HG03457 (cell line): ENCODE results near the gene RAPGEF2.
"Not testable (repeated sequence)": the region's sequence is repeated elsewhere in the genome, so short reads cannot be mapped to it uniquely, and the experiment has no call there.

Experiments
- ATAC-seq: cut with Tn5 transposase; IDR thresholded peaks from one replicate; pipeline ENCODE4 v1.9.1; 2021; ENCODE audit warnings: moderate number of reproducible peaks; ENCODE audit not compliant: unreplicated experiment

The RAPGEF2 gene, protein sequence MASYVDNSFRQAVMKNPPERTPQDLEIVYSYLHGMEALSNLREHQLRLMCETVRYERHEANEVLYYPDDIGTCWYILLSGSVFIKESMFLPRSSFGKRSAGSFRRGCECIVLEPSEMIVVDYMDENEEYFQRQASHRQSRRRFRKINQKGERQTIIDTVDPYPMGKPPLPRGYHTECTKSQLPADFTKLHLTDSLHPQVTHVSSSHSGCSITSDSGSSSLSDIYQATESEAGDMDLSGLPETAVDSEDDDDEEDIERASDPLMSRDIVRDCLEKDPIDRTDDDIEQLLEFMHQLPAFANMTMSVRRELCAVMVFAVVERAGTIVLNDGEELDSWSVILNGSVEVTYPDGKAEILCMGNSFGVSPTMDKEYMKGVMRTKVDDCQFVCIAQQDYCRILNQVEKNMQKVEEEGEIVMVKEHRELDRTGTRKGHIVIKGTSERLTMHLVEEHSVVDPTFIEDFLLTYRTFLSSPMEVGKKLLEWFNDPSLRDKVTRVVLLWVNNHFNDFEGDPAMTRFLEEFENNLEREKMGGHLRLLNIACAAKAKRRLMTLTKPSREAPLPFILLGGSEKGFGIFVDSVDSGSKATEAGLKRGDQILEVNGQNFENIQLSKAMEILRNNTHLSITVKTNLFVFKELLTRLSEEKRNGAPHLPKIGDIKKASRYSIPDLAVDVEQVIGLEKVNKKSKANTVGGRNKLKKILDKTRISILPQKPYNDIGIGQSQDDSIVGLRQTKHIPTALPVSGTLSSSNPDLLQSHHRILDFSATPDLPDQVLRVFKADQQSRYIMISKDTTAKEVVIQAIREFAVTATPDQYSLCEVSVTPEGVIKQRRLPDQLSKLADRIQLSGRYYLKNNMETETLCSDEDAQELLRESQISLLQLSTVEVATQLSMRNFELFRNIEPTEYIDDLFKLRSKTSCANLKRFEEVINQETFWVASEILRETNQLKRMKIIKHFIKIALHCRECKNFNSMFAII (N-terminal part only)

DNA sequence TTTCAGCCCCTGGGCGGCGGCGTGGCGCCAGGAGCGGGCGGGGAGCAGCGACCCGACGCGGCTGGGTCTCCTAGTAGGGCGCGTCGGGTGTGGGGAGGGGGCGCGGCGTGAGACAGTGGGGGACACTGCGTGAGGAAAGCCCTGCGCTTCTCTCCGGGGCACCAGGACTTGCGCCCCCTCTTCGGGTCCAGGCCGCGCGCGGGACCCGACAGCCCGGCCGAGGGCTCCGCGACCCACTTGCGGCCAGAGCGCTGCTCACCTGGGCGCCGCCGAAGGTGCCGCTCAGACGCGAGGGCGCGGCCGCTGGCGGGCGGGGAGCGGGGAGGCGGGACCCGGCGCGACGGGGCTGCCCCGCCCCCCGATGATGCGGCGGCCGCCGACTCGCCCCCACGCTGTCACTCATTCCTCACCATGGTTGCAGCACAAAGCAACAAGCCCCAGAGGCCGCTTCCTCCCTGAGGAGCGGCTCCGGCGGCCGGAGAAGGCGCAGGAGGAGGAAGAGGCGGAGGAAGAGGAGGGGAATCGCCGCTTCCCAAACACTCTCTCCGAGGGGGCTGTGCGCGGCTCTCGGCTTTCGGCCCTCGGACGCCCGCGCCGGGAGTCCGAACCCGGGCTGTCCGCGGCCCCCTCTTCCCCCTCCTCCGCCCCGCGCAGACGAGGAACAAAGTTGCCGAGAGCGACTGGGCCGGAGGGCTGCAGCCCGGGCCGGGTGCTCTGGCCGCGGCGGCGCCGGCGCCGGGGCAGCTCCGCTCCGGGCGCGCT lies at the start of gene RAPGEF2:
TSS of gene RAPGEF2 (plus strand) at position 458 of the 762 bp plus-strand sequence. CDS start 1,084 bp downstream, outside the sequence.
- peak; percentile 70 for ATAC-seq

DNA sequence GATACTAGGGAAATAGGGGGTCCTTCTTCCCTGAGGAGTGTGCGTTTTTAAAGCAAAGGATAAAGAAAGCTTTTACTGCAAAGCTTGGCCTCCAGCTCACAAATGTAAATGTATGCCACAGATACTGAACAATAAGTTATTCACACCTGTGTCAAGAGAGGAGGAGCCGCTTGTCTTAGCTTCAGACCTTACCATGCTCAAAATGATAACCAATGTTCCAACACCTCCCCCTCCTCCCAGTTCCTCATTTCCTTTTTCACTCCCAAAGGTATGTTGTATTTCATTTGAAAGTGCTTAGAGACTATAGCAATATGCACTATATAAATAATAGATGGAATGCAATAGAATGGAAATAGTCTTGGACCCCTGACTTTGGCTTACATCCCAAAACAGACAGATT lies 47.0 kb upstream of the RAPGEF2 start:
- ATAC-seq, result no peak

DNA sequence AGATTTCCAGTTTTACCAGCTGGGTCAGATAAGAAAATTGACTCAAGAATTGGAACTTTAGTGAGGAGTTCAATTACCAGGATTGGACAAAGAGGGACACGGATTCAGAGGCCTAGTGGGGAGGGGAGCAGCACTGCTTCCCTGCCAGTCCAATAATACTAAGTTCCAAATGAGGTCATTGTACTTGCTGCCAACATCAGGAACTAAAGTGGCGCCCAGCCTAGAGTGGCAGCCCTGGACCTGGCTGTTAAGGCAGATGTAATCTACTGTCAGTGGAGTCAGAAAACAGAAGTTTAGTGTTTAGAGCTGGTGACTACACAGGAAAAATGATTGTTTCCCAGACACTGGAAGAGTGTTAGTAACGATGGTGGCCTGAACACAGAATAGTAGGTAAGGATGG lies 42.7 kb upstream of the RAPGEF2 start:
- ATAC-seq, result no peak

DNA sequence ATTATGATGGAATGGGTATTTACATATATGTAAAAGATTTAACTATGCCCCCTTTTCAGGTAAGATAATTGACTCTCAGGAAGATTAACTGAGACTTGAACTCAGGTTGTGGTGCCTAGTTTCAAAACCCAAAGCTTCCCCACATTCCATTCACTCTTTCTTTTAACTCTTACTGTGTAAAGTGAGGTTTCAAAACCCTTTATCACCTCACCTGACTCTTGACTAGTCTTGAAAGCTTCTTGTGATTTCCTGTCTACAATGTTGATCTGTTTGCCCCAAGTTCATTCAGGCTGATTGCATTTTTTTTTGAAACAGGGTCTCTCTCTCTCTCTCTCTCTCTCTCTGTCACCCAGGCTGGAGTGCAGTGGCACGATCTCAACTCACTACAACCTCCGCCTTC lies 40.5 kb upstream of the RAPGEF2 start:
- ATAC-seq, result no peak

DNA sequence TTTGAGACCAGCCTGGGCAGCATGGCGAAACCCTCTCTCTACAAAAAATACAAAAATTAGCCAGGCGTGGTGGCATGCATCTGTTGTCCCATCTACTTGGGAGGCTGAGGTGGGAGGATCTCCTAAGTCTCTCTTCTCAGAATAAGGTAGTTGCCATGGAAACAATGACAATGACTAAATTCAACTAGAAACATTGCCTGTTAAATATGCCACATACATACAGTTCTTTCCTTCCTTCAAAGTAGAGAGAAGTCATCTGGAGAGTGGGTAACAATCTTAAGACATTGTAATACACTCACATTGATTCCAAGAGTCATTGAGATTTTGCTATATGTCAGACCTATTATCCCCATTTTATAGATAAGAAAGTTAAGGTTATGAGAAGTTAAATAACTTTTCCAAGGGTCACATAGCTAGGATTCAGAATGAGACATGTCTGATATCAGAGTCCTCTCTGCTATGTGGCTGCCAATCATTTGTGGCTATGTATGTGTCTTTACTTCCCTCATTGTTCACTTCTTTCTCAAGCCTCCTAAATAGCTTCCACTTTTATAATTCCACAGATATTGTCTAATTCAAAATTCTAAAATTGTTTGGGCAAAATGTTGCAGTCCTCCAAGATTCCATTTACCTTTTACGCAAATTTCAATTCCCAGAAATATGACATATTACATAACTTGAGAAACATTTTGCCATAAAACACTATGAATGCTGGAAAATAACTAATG lies 37.2 kb upstream of the RAPGEF2 start:
- no peak for ATAC-seq

DNA sequence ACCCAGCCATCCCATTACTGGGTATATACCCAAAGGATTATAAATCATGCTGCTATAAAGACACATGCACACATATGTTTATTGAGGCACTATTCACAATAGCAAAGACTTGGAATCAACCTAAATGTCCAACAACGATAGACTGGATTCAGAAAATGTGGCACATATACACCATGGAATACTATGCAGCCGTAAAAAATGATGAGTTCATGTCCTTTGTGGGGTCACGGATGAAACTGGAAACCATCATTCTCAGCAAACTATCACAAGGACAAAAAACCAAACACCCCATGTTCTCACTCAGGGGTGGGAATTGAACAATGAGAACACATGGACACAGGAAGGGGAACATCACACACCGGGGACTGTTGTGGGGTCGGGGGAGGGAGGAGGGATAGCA lies 34.7 kb upstream of the RAPGEF2 start:
- ATAC-seq, result not testable (repeated sequence)

DNA sequence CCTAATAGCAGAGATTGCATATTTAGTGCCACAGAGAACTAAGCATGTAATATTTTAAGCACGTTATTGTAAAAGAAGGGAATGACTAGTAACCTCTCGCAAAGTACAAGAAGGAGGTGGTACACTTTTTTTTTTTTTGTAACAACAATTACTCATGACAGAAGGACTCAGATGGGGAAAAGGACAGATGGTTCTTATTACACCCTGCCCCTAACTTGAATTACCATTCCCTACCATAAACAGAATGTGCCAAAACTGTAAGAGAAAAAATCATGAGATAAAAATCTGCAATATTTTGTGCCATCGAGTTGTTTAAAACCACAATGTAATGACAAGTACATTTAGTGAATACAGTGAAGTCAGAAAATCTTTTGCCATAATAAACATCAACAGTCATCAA lies 33.0 kb upstream of the RAPGEF2 start:
- ATAC-seq, result no peak

DNA sequence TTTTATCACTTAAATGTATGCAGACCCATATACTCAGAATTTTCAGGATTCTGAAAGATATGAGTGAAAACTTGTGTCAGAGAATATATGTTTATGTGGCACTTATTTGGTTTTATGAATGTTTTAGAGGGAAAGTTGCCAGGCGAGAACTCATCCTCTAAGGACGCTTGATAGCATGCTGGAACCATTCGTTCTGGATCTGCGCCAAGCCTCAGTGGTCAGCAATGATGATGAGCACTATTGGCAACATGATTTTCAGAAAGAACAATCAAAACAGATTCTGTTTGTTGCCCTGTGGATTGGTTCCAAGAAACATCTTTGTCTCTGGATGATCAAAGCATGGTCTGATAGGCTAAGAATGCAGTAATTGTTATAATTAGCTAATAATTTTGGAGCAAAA lies 32.1 kb upstream of the RAPGEF2 start:
- ATAC-seq, result no peak

DNA sequence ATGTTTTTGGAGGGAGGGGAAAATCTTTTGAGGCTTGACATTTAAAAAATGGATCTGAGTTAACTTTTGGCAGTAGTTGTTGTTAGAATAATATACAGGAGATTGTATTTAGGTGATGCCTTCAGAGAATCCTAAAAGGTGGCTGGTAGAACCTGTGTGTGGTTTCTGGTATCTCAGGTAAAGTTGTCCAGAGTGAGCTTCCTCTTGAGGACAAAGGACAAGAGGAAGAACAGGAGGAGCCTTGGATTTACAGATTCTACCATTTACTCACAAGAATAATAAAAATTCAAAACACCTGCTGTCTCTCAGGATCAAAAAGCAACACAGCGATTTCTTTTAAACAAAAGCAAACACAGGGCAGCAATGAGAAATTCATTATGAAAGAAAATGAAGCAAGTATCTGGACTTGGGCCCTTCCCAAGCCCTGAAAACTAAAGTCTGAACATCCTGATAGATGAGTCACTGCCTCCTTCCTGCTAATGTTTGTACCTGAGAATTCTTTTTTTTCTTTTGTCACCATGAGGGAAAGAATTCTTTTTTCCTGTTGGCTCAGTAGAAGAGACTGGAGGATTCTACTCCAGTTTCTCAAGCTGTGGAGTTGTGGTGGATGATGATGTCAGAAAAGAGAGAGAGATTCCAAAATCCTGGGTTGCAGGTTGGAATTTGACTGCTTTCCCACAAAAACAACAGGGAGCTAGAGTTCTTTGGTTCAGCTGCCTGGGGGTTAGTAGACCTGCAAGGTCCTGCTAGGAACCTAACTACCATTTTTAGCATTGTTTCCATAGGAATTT lies 31.5 kb upstream of the RAPGEF2 start:
- no peak for ATAC-seq

DNA sequence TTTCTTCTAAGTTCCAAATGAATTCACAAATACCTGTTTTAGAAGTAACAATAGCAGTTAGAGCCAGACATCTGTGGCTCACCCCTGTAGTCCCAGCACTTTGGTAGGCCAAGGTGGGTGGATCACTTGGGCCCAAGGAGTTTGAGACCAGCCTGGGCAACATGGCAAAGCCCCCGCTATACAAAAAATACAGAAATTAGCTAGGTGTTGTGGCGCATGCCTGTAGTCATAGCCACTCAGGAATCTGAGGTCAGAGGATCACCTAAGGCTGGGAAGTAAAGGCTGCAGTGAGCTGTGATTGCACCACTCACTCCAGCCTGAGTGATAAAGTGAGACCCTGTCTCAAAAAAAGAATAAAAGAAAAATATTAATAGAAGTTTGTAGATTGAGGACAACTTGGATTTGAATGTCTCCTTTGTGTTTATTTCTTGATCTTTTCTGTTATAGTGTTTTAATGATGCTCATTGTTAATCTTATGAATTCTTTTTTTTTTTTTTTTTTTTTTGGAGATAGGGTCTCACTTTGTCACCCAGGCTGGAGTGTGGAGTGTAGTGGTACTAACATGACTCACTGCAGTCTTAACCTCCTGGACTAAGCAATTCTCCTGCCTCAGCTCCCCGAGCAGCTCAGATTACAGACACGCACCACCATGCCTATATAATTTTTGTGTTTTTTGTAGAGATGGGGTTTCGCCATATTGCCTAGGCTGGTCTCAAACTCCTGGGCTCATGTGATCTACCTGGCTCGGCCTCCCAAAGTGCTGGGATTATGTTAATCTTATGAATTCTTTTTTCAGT lies 30.7 kb upstream of the RAPGEF2 start:
- no peak for ATAC-seq

DNA sequence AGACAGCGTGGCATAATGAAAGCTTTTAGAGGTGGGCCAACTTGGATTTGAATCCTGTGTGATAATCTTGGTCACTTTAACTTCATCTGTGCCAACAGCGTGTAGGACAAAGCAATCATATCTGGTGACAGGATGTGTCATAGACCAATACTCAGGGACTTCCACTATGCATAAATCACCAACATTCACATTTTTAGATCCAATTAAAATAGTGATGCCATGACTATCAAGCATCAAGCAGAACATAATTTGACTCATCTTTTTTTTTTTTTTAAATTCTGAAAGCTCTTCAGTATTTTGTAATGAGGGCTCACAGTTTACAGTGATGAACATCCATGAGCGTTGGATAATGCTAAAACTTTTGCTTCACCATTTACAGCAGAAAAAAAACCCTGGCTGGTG lies 27.3 kb upstream of the RAPGEF2 start:
- ATAC-seq, result no peak

DNA sequence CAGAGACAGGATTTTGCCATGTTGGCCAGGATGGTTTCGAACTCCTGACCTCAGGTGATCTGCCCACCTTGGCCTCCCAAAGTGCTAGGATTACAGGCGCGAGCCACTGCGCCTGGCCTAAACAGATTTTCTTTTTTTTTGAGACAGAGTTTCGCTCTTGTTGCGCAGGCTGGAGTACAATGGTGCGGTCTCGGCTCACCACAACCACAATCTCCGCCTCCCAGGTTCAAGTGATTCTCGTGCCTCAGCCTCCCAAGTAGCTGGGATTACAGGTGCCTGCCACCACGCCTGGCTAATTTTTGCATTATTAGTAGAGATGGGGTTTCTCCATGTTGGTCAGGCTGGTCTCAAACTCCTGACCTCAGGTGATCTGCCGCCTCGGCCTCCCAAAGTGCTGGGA lies 25.9 kb upstream of the RAPGEF2 start:
- not testable (repeated sequence) for ATAC-seq

DNA sequence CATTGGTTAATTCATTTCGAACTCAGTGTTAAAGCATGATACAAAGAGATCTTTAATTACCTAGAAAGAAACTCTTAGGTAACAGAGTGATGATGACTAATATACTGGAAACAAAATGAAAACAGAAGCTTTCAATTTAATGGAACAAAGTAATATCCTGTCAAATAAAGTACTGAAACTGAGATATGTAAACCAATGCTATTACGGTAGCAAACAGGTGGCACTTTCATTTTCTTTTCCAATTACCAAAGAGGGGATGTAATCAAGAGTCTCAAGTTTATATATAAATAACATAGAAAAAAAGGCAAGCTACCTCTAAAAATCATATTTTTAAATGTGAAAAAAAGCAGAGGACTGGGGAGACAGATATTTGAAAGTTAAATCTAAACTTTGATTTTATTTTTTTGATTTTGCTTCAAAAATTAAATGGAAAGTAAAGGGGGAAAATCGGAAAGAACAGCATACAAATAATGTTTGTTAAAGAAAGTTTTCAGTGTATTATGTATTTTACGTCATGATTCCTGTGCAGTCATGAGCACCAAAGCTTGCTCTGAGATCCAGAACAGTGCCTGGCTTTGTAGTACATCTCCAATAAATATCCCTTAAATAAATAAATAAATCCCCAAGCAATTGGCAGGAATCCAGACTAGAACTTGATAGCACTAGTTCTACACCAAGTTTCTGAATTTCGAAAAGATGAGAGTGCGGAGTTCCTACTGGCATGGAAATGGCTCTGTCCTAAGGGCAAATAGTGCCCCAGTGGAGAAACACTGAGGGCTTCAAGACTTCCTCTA lies 25.0 kb upstream of the RAPGEF2 start:
- peak; percentile 94 for ATAC-seq

DNA sequence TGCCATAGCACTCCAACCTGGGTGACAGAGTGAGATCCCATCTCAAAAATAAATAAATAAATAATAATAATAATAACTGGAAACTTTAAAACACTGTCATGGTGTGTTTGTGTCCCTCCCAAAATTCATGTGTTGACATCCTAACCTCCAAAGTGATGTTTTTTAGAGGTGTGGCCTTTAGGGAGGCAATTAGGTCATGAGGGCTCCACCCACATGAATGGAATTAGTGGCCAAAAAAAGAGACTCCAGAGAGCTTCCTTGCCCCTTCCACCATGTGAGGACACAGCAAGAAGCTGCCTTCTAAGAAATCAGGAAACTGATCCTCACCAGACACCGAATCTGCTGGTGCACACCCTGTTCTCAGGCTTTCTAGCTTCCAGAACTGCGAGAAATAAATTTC lies 23.8 kb upstream of the RAPGEF2 start:
- ATAC-seq, result no peak

DNA sequence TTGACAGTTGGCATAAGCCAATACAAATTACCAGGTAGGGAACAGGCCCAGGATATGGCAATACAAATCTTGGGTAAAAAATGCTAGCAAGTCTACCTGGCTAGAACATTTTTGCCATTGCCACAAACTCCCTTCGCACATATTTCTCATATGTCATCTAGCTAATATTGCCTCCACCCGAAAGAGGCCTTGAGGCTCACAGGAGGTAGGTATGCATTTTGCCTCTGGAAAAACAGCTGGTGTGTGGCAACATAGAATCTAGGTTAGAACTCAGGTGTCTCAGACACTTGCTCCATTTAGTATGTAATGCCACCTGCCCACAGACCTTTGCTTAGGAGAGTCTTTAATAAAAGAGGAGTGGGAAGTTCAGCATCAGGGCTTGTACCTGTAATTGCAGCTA lies 16.3 kb upstream of the RAPGEF2 start:
- ATAC-seq, result no peak

DNA sequence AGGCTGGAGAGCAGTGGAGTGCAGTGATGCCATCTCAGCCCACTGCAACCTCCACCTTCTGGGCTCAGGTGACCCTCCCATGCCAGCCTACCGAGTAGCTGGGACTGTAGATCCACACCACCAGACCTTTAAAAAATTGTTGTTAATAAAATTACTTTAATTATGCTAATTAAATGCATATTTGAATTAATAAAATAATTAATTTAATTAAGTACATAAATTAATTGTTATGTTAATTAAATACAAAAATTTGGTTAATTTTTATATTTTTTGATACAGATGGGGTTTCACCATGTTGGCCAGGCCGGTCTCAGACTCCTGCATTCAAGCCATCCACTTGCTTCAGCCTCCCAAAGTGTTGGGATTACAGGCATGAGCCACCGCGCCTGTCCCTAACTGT lies 12.6 kb upstream of the RAPGEF2 start:
- no peak for ATAC-seq

DNA sequence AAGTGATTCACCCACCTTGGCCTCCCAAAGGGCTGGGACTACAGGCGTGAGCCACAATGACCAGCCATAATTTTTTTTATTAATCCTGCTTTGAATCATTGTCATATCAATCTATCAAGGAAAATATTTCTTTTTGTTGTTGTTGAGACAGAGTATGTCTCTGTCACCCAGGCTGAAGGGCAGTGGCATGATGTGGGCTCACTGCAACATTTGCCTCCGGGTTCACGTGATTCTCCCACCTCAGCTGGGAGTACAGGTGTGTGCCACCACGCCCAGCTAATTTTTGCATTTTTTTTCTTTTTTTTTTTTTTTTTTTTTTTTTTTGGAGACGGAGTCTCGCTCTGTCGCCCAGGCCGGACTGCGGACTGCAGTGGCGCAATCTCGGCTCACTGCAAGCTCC lies 8.7 kb upstream of the RAPGEF2 start:
- ATAC-seq, result not testable (repeated sequence)

DNA sequence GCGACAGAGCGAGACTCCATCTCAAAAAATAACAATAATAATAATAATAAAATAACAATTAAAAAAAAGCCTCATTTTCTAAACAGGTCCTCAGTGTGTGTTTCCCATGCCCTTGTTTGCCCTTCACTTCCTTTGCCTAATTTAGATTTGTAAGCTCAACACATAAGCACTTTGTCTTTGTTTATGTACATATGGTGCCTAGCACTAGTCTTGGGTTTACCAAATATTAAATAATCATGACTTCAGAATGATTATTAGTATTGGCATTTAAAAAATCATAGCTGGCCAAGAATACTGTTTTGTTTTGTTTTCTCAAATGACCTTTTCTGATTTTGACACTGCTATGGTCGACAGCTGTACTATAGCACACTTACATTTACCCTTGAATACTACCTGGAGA lies 6.4 kb upstream of the RAPGEF2 start:
- no peak for ATAC-seq
